K562 (cell line): ENCODE measurements around the gene C12orf42. TPM values are rescaled to one million over a fixed set of nuclear protein-coding genes. Genes with fewer than 3 reads are reported as not detected.
A peak's percentile ranks its signal among the peaks of the same experiment; 100 is the strongest.

Experiments
- ATAC-seq: fragments of 200-7000 bp; cut with Tn5 transposase; 3 replicates; pipeline ENCODE4 v1.9.1; 2020; ENCODE audit warnings: moderate library complexity
- BruUV-seq: library from RNA; stranded (reverse); fragments of 400-500 nt; replicated peaks from 2 replicates; lab custom pipeline; 2021; lab: Mats Ljungman, UMichigan
- CTCF ChIA-PET: fragments of 300-600 bp; formaldehyde crosslinking; extraction: SDS; loops from one replicate; lab custom pipeline; 2021; ENCODE audit warnings: low intra/inter-chr PET ratio; lab: Yijun Ruan, JAX
- POLR2A ChIA-PET: fragments of 300-600, 350-650 bp; sonication (Branson Sonifier 250); formaldehyde crosslinking; extraction: SDS; loops from one replicate; lab custom pipeline; 2021; ENCODE audit warnings: antibody characterized with exemption, inconsistent platforms; lab: Yijun Ruan, JAX
- DNase-seq, 4 experiments: peaks; one replicate each; pipeline versions ENCODE4 v3.0.0 to v3.0.0-alpha.2; 2011 to 2018; ENCODE audit warnings: low spot score in 3 of 4, mixed read lengths in 3 of 4; ENCODE audit errors: extremely low read depth in 1 of 4
- FAIRE-seq: peaks from 2 replicates; lab custom pipeline; 2011; peaks lifted over from hg19 to GRCh38; lab: Jason Lieb, UNC
- H2AFZ ChIP-seq: 2 replicates; pipeline ENCODE4 v1.6.0; 2011; ENCODE audit warnings: low read depth, low read length, control low read depth, inconsistent platforms
- H3K27ac ChIP-seq: fragments of 200-600 bp; 3 replicates; pipeline ENCODE4 v1.8.0; 2011; ENCODE audit warnings: low read depth, mild to moderate bottlenecking, control low read depth, inconsistent platforms, low read length, moderate library complexity, mixed read lengths; ENCODE audit errors: extremely low read depth
- H3K27me3 ChIP-seq, 2 experiments: fragments of 300-600 bp in 1 of 2; 2 replicates in 1 of 2; 3 replicates in 1 of 2; pipeline versions ENCODE4 v1.6.0 to v1.8.0; 2011; ENCODE audit warnings: inconsistent platforms in 2 of 2, low read length in 2 of 2, mild to moderate bottlenecking in 1 of 2, mixed read lengths in 1 of 2, moderate library complexity in 1 of 2; ENCODE audit not compliant: control insufficient read depth in 2 of 2, insufficient read depth in 2 of 2
- H3K36me3 ChIP-seq: fragments of 300-600 bp; 3 replicates; pipeline ENCODE4 v1.8.0; 2011; ENCODE audit warnings: mild to moderate bottlenecking, low read length, inconsistent platforms; ENCODE audit not compliant: control insufficient read depth, insufficient read depth
- H3K4me1 ChIP-seq, 2 experiments: fragments of 200-600 bp in 1 of 2; replicated peaks in 1 of 2; 2 replicates in 1 of 2; 3 replicates in 1 of 2; pipeline versions ENCODE4 v1.5.1 to v1.8.0; 2011; ENCODE audit warnings: inconsistent platforms in 2 of 2, low read length in 2 of 2, mild to moderate bottlenecking in 1 of 2, mixed read lengths in 1 of 2, moderate library complexity in 1 of 2; ENCODE audit not compliant: control insufficient read depth in 2 of 2, insufficient read depth in 2 of 2
- H3K4me2 ChIP-seq: 2 replicates; pipeline ENCODE4 v1.6.1; 2011; ENCODE audit warnings: low read length, control low read depth, inconsistent platforms, mixed read lengths; ENCODE audit not compliant: insufficient read depth
- H3K4me3 ChIP-seq: fragments of 200-600 bp; sonication (generic), shearing (Covaris generic); 2 replicates; pipeline ENCODE4 v1.5.1; 2016; ENCODE audit warnings: control low read depth, inconsistent platforms
- H3K79me2 ChIP-seq: fragments of 200-600 bp; 3 replicates; pipeline ENCODE4 v1.8.0; 2011; ENCODE audit warnings: low read length, inconsistent platforms; ENCODE audit not compliant: control insufficient read depth, insufficient read depth
- H3K9ac ChIP-seq, 2 experiments: 2 replicates each; pipeline versions ENCODE4 v1.6.0 to v1.6.1; 2011; ENCODE audit warnings: low read depth in 2 of 2, low read length in 2 of 2, control low read depth in 1 of 2, inconsistent platforms in 1 of 2, mild to moderate bottlenecking in 1 of 2, mixed read lengths in 1 of 2; ENCODE audit not compliant: insufficient read depth in 1 of 2
- H3K9me1 ChIP-seq: one replicate; pipeline ENCODE4 v1.6.0; 2011; ENCODE audit warnings: inconsistent platforms, mild to moderate bottlenecking, low read length, moderate library complexity; ENCODE audit not compliant: control insufficient read depth, insufficient read depth
- H3K9me3 ChIP-seq: replicated peaks from 2 replicates; pipeline ENCODE4 v1.5.1; 2011; ENCODE audit warnings: low read depth, low read length, inconsistent platforms; ENCODE audit not compliant: control insufficient read depth, insufficient read depth
- H4K20me1 ChIP-seq: replicated peaks from 2 replicates; pipeline ENCODE4 v1.6.1; 2011; ENCODE audit warnings: low read length, inconsistent platforms, mixed read lengths; ENCODE audit not compliant: control insufficient read depth, insufficient read depth
- BRCA1 ChIP-seq, 2 experiments: fragments of 450-650 bp in 1 of 2; sonication (generic) in 1 of 2; formaldehyde crosslinking in 1 of 2; IDR thresholded peaks; 2 replicates each; pipeline versions ENCODE4 v1.5.0 to v1.6.1; 2017 to 2020; ENCODE audit warnings: mild to moderate bottlenecking in 1 of 2, missing genetic modification reagents in 1 of 2
- ELF2 ChIP-seq: fragments of 250-450 bp; sonication (Bioruptor Pico); IDR thresholded peaks from 2 replicates; pipeline ENCODE4 v1.5.0; 2021; ENCODE audit warnings: mild to moderate bottlenecking
- GABPB2 ChIP-seq: fragments of 250-450 bp; sonication (Bioruptor Pico); conservative IDR thresholded peaks from 2 replicates; pipeline ENCODE4 v1.5.1; 2021; ENCODE audit warnings: mild to moderate bottlenecking
- IRF2 ChIP-seq: sonication (generic); formaldehyde crosslinking; IDR thresholded peaks from 2 replicates; pipeline ENCODE4 v1.8.1; 2022; ENCODE audit warnings: mild to moderate bottlenecking, missing genetic modification reagents
- MCM3 ChIP-seq: fragments of 450-650 bp; IDR thresholded peaks from 2 replicates; pipeline ENCODE4 v1.6.1; 2016
- MCM7 ChIP-seq, 2 experiments: fragments of 450-650 bp; IDR thresholded peaks; 2 replicates each; pipeline ENCODE4 v1.6.1; 2016 to 2018
- NR1H2 ChIP-seq: sonication (generic); formaldehyde crosslinking; IDR thresholded peaks from 2 replicates; pipeline ENCODE4 v1.4.0; 2020; ENCODE audit warnings: mild to moderate bottlenecking, missing genetic modification reagents
- POLR2AphosphoS5 ChIP-seq: IDR thresholded peaks from 2 replicates; pipeline ENCODE4 v1.6.1; 2011; ENCODE audit warnings: mild to moderate bottlenecking, low read depth, low read length, moderate library complexity; ENCODE audit not compliant: control insufficient read depth, insufficient read depth
- SLC30A9 ChIP-seq: fragments of 250-450 bp; sonication (Bioruptor Pico); IDR thresholded peaks from 2 replicates; pipeline ENCODE4 v1.8.0; 2022; ENCODE audit warnings: mild to moderate bottlenecking, moderate library complexity
- THRAP3 ChIP-seq: fragments of 450-650 bp; IDR thresholded peaks from 2 replicates; pipeline ENCODE4 v1.6.1; 2016; ENCODE audit warnings: mild to moderate bottlenecking, inconsistent platforms, borderline replicate concordance
- ZNF197 ChIP-seq: fragments of 200-800 bp; sonication (Bioruptor generic); IDR thresholded peaks from 2 replicates; pipeline ENCODE4 v1.6.1; 2016; ENCODE audit warnings: low read depth, missing genetic modification characterization, missing compliant biosample characterization
- WGBS: fragments of 100-300 bp; shearing (Covaris generic); methylation state at CpG from one replicate; pipeline ENCODE4 v1.1.6; 2016; ENCODE audit warnings: low coverage, mixed read lengths; ENCODE audit not compliant: insufficient coverage; ENCODE audit errors: missing lambda C conversion rate; 5-methylcytosine and 5-hydroxymethylcytosine counted together
- in situ Hi-C: fragments of 300-500 bp; cut with MboI; formaldehyde crosslinking; loops from 4 replicates; pipeline ENCODE4 v1.15.0; 2018; ENCODE audit warnings: inconsistent platforms, mixed read lengths
- intact Hi-C: fragments of 100-400 bp; cut with micrococcal nuclease; formaldehyde crosslinking; loops from 2 replicates; pipeline ENCODE4 v1.14.2; 2022
- polyA plus RNA-seq, 8 experiments: library from polyadenylated mRNA; depleted of rRNA in 4 of 8; stranded (reverse) in 5 of 8; unstranded in 3 of 8; fragments of >200 nt; fragmentation: Nextera tagmentation in 2 of 8; fragmentation: Illumina TruSeq in 1 of 8; extraction: Ambion mirVana in 2 of 8; extraction: Trizol in 1 of 8; gene quantifications; 2 replicates each; pipeline versions ENCODE4 v1.2.1 to v1.2.3, GENCODE V29; 2011 to 2014; ENCODE audit warnings: inconsistent platforms in 1 of 8, missing spikeins in 1 of 8
- total RNA-seq, 7 experiments: library from RNA; depleted of rRNA in 6 of 7; stranded (reverse); fragments of >200 nt in 6 of 7; fragmentation: Illumina TruSeq in 2 of 7; extraction: Trizol in 2 of 7; gene quantifications; 2 replicates each; pipeline versions ENCODE4 v1.2.1 to v1.2.3, GENCODE V29; 2011 to 2021; ENCODE audit warnings: low replicate concordance in 1 of 7
- TF ChIP-seq, protein P1 (sequence below): fragments of 250-450 bp; sonication (Bioruptor Pico); IDR thresholded peaks from 2 replicates; pipeline ENCODE4 v1.8.0; 2022; ENCODE audit warnings: inconsistent platforms, mild to moderate bottlenecking, moderate library complexity, borderline replicate concordance

Gene C12orf42
- total and polyA plus RNA-seq, 9 of the 15 experiments (the other 6 are each of a cell fraction or from before 2014, with no cell fraction given): not detected

DNA sequence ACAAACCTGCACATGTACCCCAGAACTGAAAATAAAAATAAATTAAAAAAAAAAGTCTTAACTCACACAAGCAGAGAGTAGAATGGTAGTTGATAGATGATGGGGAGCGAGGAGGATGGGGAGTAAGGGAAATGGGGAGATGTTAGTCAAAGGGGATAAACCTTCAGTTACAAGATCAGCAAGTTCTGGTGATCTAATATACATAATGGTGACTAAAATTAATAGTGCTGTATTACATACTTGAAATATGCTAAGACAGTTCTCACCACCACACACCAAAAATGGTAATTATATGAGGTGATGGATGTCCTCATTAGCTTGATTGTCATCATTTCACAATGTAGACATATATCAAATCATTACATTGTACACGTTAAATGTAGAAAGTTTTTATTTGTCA is 3.2 kb upstream of the C12orf42 start:
- in situ Hi-C loops: no loop called here
- WGBS: 0% methylated on average over 2 of the region's 2 CpGs
- FAIRE-seq (no peak), ATAC-seq (no peak), DNase-seq (no peak)
- H3K4me1 ChIP-seq: peaks cover 0 to 5% of the 10 kb centered on the region in 2 experiments; a peak in 1 of 5 replicates
- no peak overlapping the region for H3K27ac ChIP-seq
- ChIA-PET CTCF (no interaction called here), POLR2A (no interaction called here)
- no peak overlapping the region for H2AFZ ChIP-seq
- no peak overlapping the region for H3K9ac ChIP-seq
- TF ChIP-seq BRCA1 (IDR thresholded peaks at IDR 0.05): no peak
- no peak for TF ChIP-seq BRCA1 (CRISPR knock-in tag; IDR thresholded peaks at IDR 0.05)
- TF ChIP-seq POLR2AphosphoS5: no peak
- no peak overlapping the region for H3K4me2 ChIP-seq
- no peaks in the 10 kb centered on the region for H3K79me2 ChIP-seq
- H3K27me3 ChIP-seq: no peaks in the 10 kb centered on the region
- no peaks in the 10 kb centered on the region for H3K36me3 ChIP-seq
- intact Hi-C loops: loop anchor here (10.0 kb wide), 1 partner anchor 136 kb away; no protein-coding TSS in a partner anchor
- no TSS peak for BruUV-seq
- no peaks in the 10 kb centered on the region for H3K9me1 ChIP-seq
- no peaks in the 10 kb centered on the region for H3K9me3 ChIP-seq
- H3K4me3 ChIP-seq: no peak overlapping the region
- no peaks in the 10 kb centered on the region for H4K20me1 ChIP-seq

DNA sequence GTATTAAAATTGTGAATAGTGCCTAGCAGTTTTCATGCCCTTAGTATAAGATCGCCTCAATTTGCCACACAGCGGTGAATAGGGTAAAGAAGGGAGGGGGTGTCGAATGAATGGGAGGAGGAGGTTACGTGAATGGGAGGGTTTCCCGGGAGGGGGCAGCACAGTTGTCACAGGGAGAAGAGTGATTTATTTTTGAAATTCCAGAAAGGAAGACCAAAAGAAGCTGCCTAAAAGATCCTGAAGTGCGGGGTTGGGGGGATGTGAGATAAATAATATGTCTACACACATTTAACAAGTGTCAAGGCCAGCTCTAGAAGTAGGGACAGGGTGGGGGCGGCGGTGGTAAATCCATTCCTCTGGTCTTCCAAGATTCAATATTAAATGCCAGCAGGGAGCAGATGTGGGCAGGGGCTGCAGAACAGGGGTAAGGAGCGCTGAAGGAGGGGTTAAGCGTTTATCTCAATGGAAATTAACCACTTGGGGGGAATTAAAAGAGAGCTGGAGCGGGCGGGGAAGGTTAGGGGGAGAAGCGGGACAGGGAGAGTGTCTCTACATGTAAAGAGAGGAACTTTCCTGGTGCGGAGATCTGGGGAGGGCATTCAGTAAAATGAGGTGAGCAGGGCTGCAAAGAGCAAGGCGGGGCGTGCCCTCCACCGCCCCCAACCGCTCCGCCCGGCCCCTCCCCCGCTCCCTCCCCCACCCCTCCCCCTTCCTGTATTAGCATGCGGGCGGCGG is 867 bp downstream of the C12orf42 start:
- H3K9ac ChIP-seq: no peak overlapping the region
- no peaks in the 10 kb centered on the region for H3K79me2 ChIP-seq
- ATAC-seq: peak; percentile 73; the same call in 2 of the 3 replicates
- no TSS peak for BruUV-seq
- no peaks in the 10 kb centered on the region for H3K27me3 ChIP-seq
- POLR2A ChIA-PET: interaction anchor here (0.5 kb wide), 1 partner anchor 12 kb away, joined by 3 read pairs; no protein-coding TSS in a partner anchor
- no peak for FAIRE-seq
- peak in 3 of 4 experiments; percentile 28 to 36 (median 28) for DNase-seq
- peaks cover 0 to 5% of the 10 kb centered on the region in 2 experiments; a peak in 1 of 5 replicates for H3K4me1 ChIP-seq
- no peak overlapping the region for H3K4me3 ChIP-seq
- TF ChIP-seq ELF2 (CRISPR knock-in tag): no peak
- no peak for TF ChIP-seq ZNF197
- TF ChIP-seq NR1H2: no peak
- TF ChIP-seq GABPB2 (CRISPR knock-in tag): no peak
- TF ChIP-seq, protein P1, sequence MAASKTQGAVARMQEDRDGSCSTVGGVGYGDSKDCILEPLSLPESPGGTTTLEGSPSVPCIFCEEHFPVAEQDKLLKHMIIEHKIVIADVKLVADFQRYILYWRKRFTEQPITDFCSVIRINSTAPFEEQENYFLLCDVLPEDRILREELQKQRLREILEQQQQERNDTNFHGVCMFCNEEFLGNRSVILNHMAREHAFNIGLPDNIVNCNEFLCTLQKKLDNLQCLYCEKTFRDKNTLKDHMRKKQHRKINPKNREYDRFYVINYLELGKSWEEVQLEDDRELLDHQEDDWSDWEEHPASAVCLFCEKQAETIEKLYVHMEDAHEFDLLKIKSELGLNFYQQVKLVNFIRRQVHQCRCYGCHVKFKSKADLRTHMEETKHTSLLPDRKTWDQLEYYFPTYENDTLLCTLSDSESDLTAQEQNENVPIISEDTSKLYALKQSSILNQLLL: no peak
- TF ChIP-seq MCM7 (IDR thresholded peaks at IDR 0.05): no peak
- no peak for TF ChIP-seq THRAP3
- no peak for TF ChIP-seq SLC30A9
- no peak for TF ChIP-seq IRF2 (CRISPR knock-in tag)
- TF ChIP-seq MCM3: no peak
- TF ChIP-seq, all 486 proteins: peak for 0
- in situ Hi-C loops: no loop called here
- no peak overlapping the region for H2AFZ ChIP-seq
- no peaks in the 10 kb centered on the region for H3K9me3 ChIP-seq
- CTCF ChIA-PET: no interaction called here
- H3K9me1 ChIP-seq: no peaks in the 10 kb centered on the region
- H3K27ac ChIP-seq: no peak overlapping the region
- WGBS: 3% methylated on average over 14 of the region's 24 CpGs
- no peak overlapping the region for H3K4me2 ChIP-seq
- H3K36me3 ChIP-seq: no peaks in the 10 kb centered on the region
- intact Hi-C loops: loop anchor here (10.0 kb wide), 1 partner anchor 140 kb away; no protein-coding TSS in a partner anchor
- H4K20me1 ChIP-seq: no peaks in the 10 kb centered on the region
